Cardiac muscle cell (in vitro differentiated cells and primary cell): ENCODE data around the gene FAM43A. TPM values are rescaled to one million over a fixed set of nuclear protein-coding genes. Genes with fewer than 3 reads are reported as not detected.
A peak's percentile ranks its signal among the peaks of the same experiment; 100 is the strongest.

ENCODE experiments used
- DNase-seq, 2 donors: peaks; one replicate each; pipeline versions ENCODE4 v3.0.0 to v3.0.0-alpha.2; 2010 to 2017; ENCODE audit warnings: low read depth in 1 of 2, low spot score in 1 of 2
- H3K27ac ChIP-seq: fragments of 200-600 bp; sonication (generic); 2 replicates; pipeline ENCODE4 v1.5.1; 2016
- H3K27me3 ChIP-seq: fragments of 200-600 bp; sonication (generic); 2 replicates; pipeline ENCODE4 v1.6.0; 2016; ENCODE audit warnings: control low read depth
- H3K36me3 ChIP-seq: fragments of 200-600 bp; sonication (generic); 2 replicates; pipeline ENCODE4 v1.5.1; 2016; ENCODE audit warnings: control low read depth
- H3K4me1 ChIP-seq: fragments of 200-600 bp; sonication (generic); 2 replicates; pipeline ENCODE4 v1.8.1; 2017; ENCODE audit warnings: low read depth, mild to moderate bottlenecking, mixed run types
- H3K4me3 ChIP-seq: fragments of 200-600 bp; sonication (generic); 2 replicates; pipeline ENCODE4 v1.5.1; 2016; ENCODE audit warnings: mild to moderate bottlenecking
- H3K9me3 ChIP-seq: fragments of 200-600 bp; sonication (generic); 2 replicates; pipeline ENCODE4 v1.5.1; 2017; ENCODE audit warnings: low read depth, mild to moderate bottlenecking, control low read depth
- CTCF ChIP-seq: IDR thresholded peaks from 2 replicates; pipeline ENCODE4 v1.5.1; 2012; ENCODE audit warnings: low read depth, mild to moderate bottlenecking, low read length
- polyA plus RNA-seq: library from polyadenylated mRNA; unstranded; fragments of >200 nt; fragmentation: Nextera tagmentation; extraction: Ambion mirVana; gene quantifications from 2 replicates; pipeline ENCODE4 v1.2.1, GENCODE V29; 2016
- total RNA-seq: library from RNA; depleted of rRNA; stranded (reverse); fragments of >200 nt; gene quantifications from 2 replicates; pipeline ENCODE4 v1.2.3, GENCODE V29; 2016

FAM43A gene
- total and polyA plus RNA-seq, 2 experiments from 2014 or later: 4.9 to 18.3 TPM

- Histone ChIP-seq H3K27me3 (no peaks in the 10 kb centered on the region), H3K27ac (no peak overlapping the region), H3K9me3 (no peaks in the 10 kb centered on the region), H3K36me3 (no peaks in the 10 kb centered on the region), H3K4me1 (peaks cover 14% of the 10 kb centered on the region), H3K4me3 (peak overlapping the region; percentile 64)
- no peak for TF ChIP-seq CTCF
- DNase-seq: no peak
Measured at GRCh38 chr3:194685065-194685717, 492 bp upstream of the FAM43A start.

- H3K27ac ChIP-seq: no peak overlapping the region
- no peak for DNase-seq
- H3K4me1 ChIP-seq: peaks cover 14% of the 10 kb centered on the region
- no peaks in the 10 kb centered on the region for H3K36me3 ChIP-seq
- H3K27me3 ChIP-seq: no peaks in the 10 kb centered on the region
- no peak for TF ChIP-seq CTCF
- peak overlapping the region; percentile 64 for H3K4me3 ChIP-seq
- no peaks in the 10 kb centered on the region for H3K9me3 ChIP-seq
Measured at GRCh38 chr3:194686414-194686815, 732 bp downstream of the FAM43A start.

- no peak for TF ChIP-seq CTCF
Measured at GRCh38 chr3:194686816-194687637, 1.3 kb downstream of the FAM43A start.

GRCh38 chr3:194687638-194688199 lies 2.0 kb downstream of the FAM43A start:
- peak; percentile 40 for TF ChIP-seq CTCF
- Histone ChIP-seq H3K27me3 (no peaks in the 10 kb centered on the region), H3K4me1 (peaks cover 14% of the 10 kb centered on the region), H3K36me3 (no peaks in the 10 kb centered on the region), H3K9me3 (no peaks in the 10 kb centered on the region), H3K27ac (no peak overlapping the region), H3K4me3 (peak overlapping the region; percentile 64)
- DNase-seq: peak; percentile 73 to 86

More at GRCh38 chr3:194686816-194687637, 1.3 kb downstream of the FAM43A start:
- Histone ChIP-seq H3K4me3 (peak overlapping the region; percentile 64), H3K9me3 (no peaks in the 10 kb centered on the region), H3K4me1 (peaks cover 14% of the 10 kb centered on the region), H3K27ac (no peak overlapping the region), H3K27me3 (no peaks in the 10 kb centered on the region), H3K36me3 (no peaks in the 10 kb centered on the region)
- peak; percentile 56 to 70 for DNase-seq

- Histone ChIP-seq H3K36me3 (no peaks in the 10 kb centered on the region), H3K4me3 (peak overlapping the region; percentile 64), H3K4me1 (peaks cover 14% of the 10 kb centered on the region), H3K27me3 (no peaks in the 10 kb centered on the region), H3K27ac (peak overlapping the region; percentile 71), H3K9me3 (no peaks in the 10 kb centered on the region)
- DNase-seq: peak in 1 of 2 donors; percentile 48
- TF ChIP-seq CTCF: no peak
Measured at GRCh38 chr3:194688200-194688740, 2.6 kb downstream of the FAM43A start.
